T-helper 1 cell treated with Interleukin-12 subunit alpha and Interleukin-12 subunit beta and Interleukin-4 antibody, amounts not matched to agents 30 μg/mL and 1 μg/mL, for 36 hours (primary cell): ENCODE data around the gene PAK1.

Experiments used
- H3K27ac Mint-ChIP-seq: one replicate; pipeline ENCODE4 v1.8.0; 2021; ENCODE audit warnings: mild to moderate bottlenecking, mixed read lengths
- H3K27me3 Mint-ChIP-seq: one replicate; pipeline ENCODE4 v1.8.0; 2021; ENCODE audit warnings: low read depth, mixed read lengths
- H3K36me3 Mint-ChIP-seq: one replicate; pipeline ENCODE4 v1.8.0; 2021; ENCODE audit warnings: low read depth, mixed read lengths
- H3K4me1 Mint-ChIP-seq: one replicate; pipeline ENCODE4 v1.8.0; 2021; ENCODE audit warnings: low read depth, mixed read lengths
- H3K4me3 Mint-ChIP-seq: one replicate; pipeline ENCODE4 v1.8.0; 2021; ENCODE audit warnings: mild to moderate bottlenecking, moderate library complexity, mixed read lengths
- H3K9me3 Mint-ChIP-seq: one replicate; pipeline ENCODE4 v1.8.0; 2021; ENCODE audit warnings: mixed read lengths

The PAK1 gene

GRCh38 chr11:77289737-77290136 lies 184.2 kb downstream of the PAK1 start:
- H3K4me3 Mint-ChIP-seq = no peak overlapping the region
- H3K36me3 Mint-ChIP-seq = no peaks in the 10 kb centered on the region
- H3K9me3 Mint-ChIP-seq = no peaks in the 10 kb centered on the region
- no peaks in the 10 kb centered on the region for H3K4me1 Mint-ChIP-seq
- peaks cover 43% of the 10 kb centered on the region for H3K27me3 Mint-ChIP-seq
- no peak overlapping the region for H3K27ac Mint-ChIP-seq

- Mint-ChIP-seq H3K9me3 (no peaks in the 10 kb centered on the region), H3K4me1 (no peaks in the 10 kb centered on the region), H3K27ac (no peak overlapping the region), H3K27me3 (peaks cover 46% of the 10 kb centered on the region), H3K36me3 (no peaks in the 10 kb centered on the region), H3K4me3 (no peak overlapping the region)
Observed at GRCh38 chr11:77287615-77288273, 186.2 kb downstream of the PAK1 start.

DNA sequence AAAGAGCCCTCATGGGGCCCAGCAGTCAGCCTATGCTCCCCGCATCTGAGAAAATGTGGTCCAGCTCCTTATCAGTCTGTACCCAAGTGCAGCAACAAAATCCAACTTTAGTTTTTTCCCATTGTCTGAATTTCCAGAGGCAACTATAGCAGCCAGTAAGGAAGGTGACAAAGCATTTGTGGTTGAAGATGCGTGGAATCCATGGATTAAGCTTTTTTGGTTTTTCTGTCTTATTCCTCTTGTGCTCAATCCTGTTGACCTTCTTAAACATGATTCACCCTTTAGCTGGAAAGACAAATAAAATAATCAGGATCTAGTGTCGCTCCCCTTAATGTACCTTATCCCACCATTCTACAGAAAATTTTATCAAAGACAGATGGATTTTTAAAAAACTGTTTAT lies 186.8 kb downstream of the PAK1 start:
- Mint-ChIP-seq H3K27me3 (peaks cover 45% of the 10 kb centered on the region), H3K9me3 (no peaks in the 10 kb centered on the region), H3K4me3 (no peak overlapping the region), H3K36me3 (no peaks in the 10 kb centered on the region), H3K4me1 (no peaks in the 10 kb centered on the region), H3K27ac (no peak overlapping the region)

GRCh38 chr11:77284476-77285468 lies 189.1 kb downstream of the PAK1 start:
- Mint-ChIP-seq H3K4me1 (no peaks in the 10 kb centered on the region), H3K27ac (no peak overlapping the region), H3K4me3 (no peak overlapping the region), H3K36me3 (no peaks in the 10 kb centered on the region), H3K9me3 (no peaks in the 10 kb centered on the region), H3K27me3 (peaks cover 37% of the 10 kb centered on the region)

- Mint-ChIP-seq H3K9me3 (no peaks in the 10 kb centered on the region), H3K36me3 (no peaks in the 10 kb centered on the region), H3K27ac (no peak overlapping the region), H3K4me3 (no peak overlapping the region), H3K4me1 (no peaks in the 10 kb centered on the region), H3K27me3 (peaks cover 29% of the 10 kb centered on the region)
Observed at GRCh38 chr11:77283101-77283500, 190.8 kb downstream of the PAK1 start.

DNA sequence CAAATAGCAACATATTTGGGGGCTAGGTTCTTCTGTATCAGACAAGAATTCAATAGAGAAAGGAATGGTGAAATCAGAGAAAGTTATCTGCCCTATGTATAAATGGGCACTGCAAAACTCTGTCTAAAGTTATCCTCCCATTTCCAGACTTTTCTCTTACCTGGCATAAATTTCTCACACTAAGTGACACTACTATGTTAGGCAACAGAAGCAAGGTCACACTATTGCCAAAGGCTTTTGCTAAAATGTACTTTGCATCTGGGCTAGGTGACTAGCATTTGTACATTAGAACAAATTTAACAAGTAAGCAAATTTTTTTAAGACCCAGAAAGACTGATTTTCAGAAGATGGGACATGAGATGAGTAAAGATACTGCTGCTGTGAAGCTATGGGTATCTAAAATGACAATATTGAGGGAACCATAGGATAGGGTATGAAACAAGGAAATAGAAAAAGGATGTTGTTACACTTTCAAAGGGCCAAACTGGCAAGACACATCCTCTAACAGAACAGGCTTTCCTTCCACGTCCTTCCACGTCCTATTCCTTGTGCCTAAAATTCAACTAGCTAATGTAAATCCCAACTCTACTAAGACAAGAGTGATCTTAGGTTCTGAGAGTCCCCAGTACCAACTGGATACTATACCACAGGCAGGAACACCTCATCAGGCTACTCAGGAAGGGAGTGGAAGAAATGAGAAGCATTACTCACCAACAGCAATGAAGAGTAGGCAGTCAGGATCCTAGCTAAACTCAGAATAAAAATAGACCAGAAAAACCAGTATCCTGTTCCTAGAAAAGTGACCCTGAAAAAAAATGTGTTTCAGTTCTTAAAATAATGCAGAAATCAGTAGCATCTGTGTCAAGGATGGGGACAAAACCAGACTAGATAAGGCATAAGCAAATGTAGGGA lies 195.0 kb downstream of the PAK1 start:
- peaks cover 19% of the 10 kb centered on the region for H3K27me3 Mint-ChIP-seq
- H3K4me1 Mint-ChIP-seq = no peaks in the 10 kb centered on the region
- no peak overlapping the region for H3K27ac Mint-ChIP-seq
- H3K4me3 Mint-ChIP-seq = no peak overlapping the region
- H3K36me3 Mint-ChIP-seq = no peaks in the 10 kb centered on the region
- no peaks in the 10 kb centered on the region for H3K9me3 Mint-ChIP-seq

GRCh38 chr11:77276271-77276670 lies 197.6 kb downstream of the PAK1 start:
- no peaks in the 10 kb centered on the region for H3K9me3 Mint-ChIP-seq
- no peak overlapping the region for H3K27ac Mint-ChIP-seq
- H3K36me3 Mint-ChIP-seq = no peaks in the 10 kb centered on the region
- H3K4me3 Mint-ChIP-seq = no peak overlapping the region
- H3K4me1 Mint-ChIP-seq = no peaks in the 10 kb centered on the region
- peaks cover 9% of the 10 kb centered on the region for H3K27me3 Mint-ChIP-seq
